WERI-Rb-1 (cell line): ENCODE results near the gene CCDC51.

ENCODE experiments used
- DNase-seq: peaks from one replicate; pipeline ENCODE4 v3.0.0-alpha.2; 2020
- H3K27ac ChIP-seq: fragments of 250-450 bp; sonication (Bioruptor Pico); 2 replicates; pipeline ENCODE4 v1.5.1; 2020; ENCODE audit warnings: mild to moderate bottlenecking, moderate library complexity
- H3K27me3 ChIP-seq: fragments of 250-450 bp; sonication (Bioruptor Pico); 2 replicates; pipeline ENCODE4 v1.5.1; 2021; ENCODE audit warnings: mild to moderate bottlenecking, low read depth, moderate library complexity; ENCODE audit not compliant: insufficient read depth, severe bottlenecking
- H3K36me3 ChIP-seq: fragments of 250-450 bp; sonication (Bioruptor Pico); 2 replicates; pipeline ENCODE4 v1.5.1; 2020; ENCODE audit warnings: mild to moderate bottlenecking, moderate library complexity
- H3K4me3 ChIP-seq: 2 replicates; pipeline ENCODE4 v1.5.1; 2011; ENCODE audit warnings: low read depth, mild to moderate bottlenecking, control low read depth, low read length
- H3K9me3 ChIP-seq: fragments of 250-450 bp; sonication (Bioruptor Pico); 2 replicates; pipeline ENCODE4 v1.5.1; 2021; ENCODE audit warnings: mild to moderate bottlenecking, moderate library complexity; ENCODE audit not compliant: severe bottlenecking
- TF ChIP-seq, protein P1 (sequence below): IDR thresholded peaks from 2 replicates; pipeline ENCODE4 v1.5.1; 2011; ENCODE audit warnings: low read depth, mild to moderate bottlenecking, control low read depth, inconsistent platforms, low read length

The CCDC51 gene

GRCh38 chr3:48407542-48408099, 32.3 kb downstream of the CCDC51 start:
- H3K4me3 ChIP-seq, result no peak overlapping the region
- no peaks in the 10 kb centered on the region for H3K9me3 ChIP-seq
- H3K27ac ChIP-seq, result no peak overlapping the region
- TF ChIP-seq, protein P1, sequence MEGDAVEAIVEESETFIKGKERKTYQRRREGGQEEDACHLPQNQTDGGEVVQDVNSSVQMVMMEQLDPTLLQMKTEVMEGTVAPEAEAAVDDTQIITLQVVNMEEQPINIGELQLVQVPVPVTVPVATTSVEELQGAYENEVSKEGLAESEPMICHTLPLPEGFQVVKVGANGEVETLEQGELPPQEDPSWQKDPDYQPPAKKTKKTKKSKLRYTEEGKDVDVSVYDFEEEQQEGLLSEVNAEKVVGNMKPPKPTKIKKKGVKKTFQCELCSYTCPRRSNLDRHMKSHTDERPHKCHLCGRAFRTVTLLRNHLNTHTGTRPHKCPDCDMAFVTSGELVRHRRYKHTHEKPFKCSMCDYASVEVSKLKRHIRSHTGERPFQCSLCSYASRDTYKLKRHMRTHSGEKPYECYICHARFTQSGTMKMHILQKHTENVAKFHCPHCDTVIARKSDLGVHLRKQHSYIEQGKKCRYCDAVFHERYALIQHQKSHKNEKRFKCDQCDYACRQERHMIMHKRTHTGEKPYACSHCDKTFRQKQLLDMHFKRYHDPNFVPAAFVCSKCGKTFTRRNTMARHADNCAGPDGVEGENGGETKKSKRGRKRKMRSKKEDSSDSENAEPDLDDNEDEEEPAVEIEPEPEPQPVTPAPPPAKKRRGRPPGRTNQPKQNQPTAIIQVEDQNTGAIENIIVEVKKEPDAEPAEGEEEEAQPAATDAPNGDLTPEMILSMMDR, result no peak
- no peak for DNase-seq
- peaks cover 90% of the 10 kb centered on the region for H3K36me3 ChIP-seq
- H3K27me3 ChIP-seq, result no peaks in the 10 kb centered on the region

GRCh38 chr3:48406443-48407431, 33.2 kb downstream of the CCDC51 start:
- DNase-seq, result peak; percentile 4
- TF ChIP-seq, protein P1, result no peak
- H3K36me3 ChIP-seq, result peaks cover 81% of the 10 kb centered on the region

DNA sequence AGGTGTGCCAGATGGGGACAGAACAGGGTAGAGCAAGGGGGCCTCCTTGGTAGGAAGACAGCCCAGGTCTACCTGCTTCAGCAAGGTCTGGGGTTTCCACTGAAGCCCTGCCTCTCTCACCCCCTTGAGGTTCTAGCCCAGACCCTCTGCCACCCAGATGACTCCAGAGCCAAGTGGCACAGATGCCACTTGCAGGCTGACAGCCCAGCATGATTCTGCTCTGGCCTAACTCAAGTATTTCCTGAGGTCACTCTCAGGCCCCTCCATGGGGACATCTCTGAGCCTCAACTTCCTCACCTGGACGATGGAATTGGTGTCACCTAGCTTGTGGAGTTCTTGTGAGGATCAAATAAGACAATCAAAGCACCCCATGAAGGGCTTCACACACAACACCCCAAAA, 33.9 kb downstream of the CCDC51 start:
- TF ChIP-seq, protein P1, result no peak
- Histone ChIP-seq H3K4me3 (no peak overlapping the region), H3K9me3 (no peaks in the 10 kb centered on the region), H3K27ac (no peak overlapping the region), H3K27me3 (no peaks in the 10 kb centered on the region), H3K36me3 (peaks cover 73% of the 10 kb centered on the region)
- peak; percentile 3 for DNase-seq

More at GRCh38 chr3:48406443-48407431, 33.2 kb downstream of the CCDC51 start:
- Histone ChIP-seq H3K27me3 (no peaks in the 10 kb centered on the region), H3K9me3 (no peaks in the 10 kb centered on the region), H3K4me3 (no peak overlapping the region), H3K27ac (no peak overlapping the region)

DNA sequence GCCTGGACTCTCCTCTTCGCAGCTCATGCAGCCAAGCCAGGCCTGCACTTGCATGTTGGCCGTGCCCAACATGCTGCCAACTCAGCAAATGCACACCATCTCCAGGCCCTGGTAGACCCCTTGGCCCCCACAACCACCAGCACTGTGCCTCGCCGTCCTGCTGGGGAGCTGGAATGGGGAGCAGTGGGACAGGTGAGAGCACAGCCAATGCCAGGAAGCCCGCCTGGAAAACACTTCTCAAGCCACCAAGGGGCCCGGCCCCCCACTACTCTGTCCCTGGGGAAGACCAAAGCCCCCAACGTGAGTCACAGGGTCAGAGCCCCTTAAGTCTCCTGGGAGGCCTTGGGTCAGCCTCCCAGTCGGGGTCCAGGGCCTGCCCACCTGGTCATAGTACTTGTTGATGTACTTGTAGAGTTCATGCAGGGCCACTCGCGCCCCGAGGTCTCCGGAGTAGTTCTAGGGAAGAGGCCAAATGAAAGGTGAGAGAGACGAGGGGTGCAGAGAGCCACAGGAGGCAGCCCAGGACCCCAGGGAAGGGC, 34.5 kb downstream of the CCDC51 start:
- peaks cover 68% of the 10 kb centered on the region for H3K36me3 ChIP-seq
- H3K27ac ChIP-seq, result no peak overlapping the region
- DNase-seq, result peak; percentile 3
- no peaks in the 10 kb centered on the region for H3K9me3 ChIP-seq
- H3K27me3 ChIP-seq, result no peaks in the 10 kb centered on the region
- H3K4me3 ChIP-seq, result no peak overlapping the region
- TF ChIP-seq, protein P1, result no peak

DNA sequence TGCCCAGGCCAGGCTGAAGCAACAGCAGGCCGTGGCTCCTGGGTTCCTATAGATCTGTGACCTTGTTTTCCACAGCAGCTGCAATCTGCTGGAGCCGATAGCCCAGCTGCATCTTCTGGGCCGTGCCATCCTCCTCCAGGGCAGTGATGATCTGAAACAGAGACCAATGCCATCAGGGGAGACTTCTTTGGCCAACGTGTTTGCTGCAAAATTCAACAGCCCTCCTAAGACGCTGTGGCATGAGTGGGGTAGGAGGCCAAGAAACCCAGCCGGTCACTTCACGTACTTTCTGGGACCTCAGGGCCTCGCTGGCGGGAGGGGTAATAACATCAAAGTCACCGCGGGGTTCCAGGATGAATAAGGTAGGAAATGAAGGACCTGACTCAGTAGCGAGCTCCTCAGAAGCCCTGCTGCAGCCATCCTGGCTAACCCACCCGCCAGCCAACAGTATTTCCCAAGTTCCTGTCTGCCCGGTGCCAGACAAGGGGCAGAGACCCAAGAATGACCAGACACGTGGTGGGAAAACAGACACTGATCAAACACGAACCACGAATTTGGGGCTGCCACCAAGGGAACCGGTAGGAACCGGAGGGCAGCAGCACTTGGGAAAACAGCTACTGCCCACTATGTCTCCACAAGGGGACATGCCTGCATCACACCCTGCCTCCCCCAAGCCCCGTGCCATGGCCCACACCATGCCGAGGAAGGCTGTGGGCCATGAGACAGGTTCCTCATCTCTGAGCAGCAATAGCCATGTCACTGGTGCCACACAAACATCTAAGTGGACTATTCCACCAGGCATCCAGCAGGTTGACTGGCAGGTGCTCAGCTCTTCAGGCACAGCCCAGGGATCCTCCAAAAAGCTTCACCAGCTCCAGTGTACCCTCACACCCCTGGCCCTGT, 35.2 kb downstream of the CCDC51 start:
- H3K36me3 ChIP-seq, result peaks cover 60% of the 10 kb centered on the region
- H3K27me3 ChIP-seq, result no peaks in the 10 kb centered on the region
- TF ChIP-seq, protein P1, result no peak
- DNase-seq, result peak; percentile 5
- H3K27ac ChIP-seq, result no peak overlapping the region
- H3K9me3 ChIP-seq, result no peaks in the 10 kb centered on the region
- no peak overlapping the region for H3K4me3 ChIP-seq
